Measurements from ENCODE around the gene ZNF254.
"Not testable (repeated sequence)": the region's sequence is repeated elsewhere in the genome, so short reads cannot be mapped to it uniquely, and the experiment has no call there.

The ZNF254 gene

GRCh38 chr19:24073807-24074206 is 13.2 kb upstream of the ZNF254 start:
- no peak for DNase-seq

GRCh38 chr19:24074720-24075454 is 12.1 kb upstream of the ZNF254 start:
- DNase-seq: no peak

GRCh38 chr19:24075530-24075929 is 11.5 kb upstream of the ZNF254 start:
- not testable (repeated sequence) for DNase-seq

- no peak for DNase-seq
Observed at GRCh38 chr19:24078680-24079079, 8.3 kb upstream of the ZNF254 start.

- DNase-seq: no peak
Observed at GRCh38 chr19:24081056-24081455, 5.9 kb upstream of the ZNF254 start.

GRCh38 chr19:24098359-24098758 is 11.4 kb downstream of the ZNF254 start:
- no peak for DNase-seq

- no peak for DNase-seq
Observed at GRCh38 chr19:24099829-24100228, 12.8 kb downstream of the ZNF254 start.

- DNase-seq: not testable (repeated sequence)
Observed at GRCh38 chr19:24100597-24100996, 13.6 kb downstream of the ZNF254 start.

- no peak for DNase-seq
Observed at GRCh38 chr19:24101459-24102115, 14.6 kb downstream of the ZNF254 start.

- DNase-seq: no peak
Observed at GRCh38 chr19:24127601-24128000, 40.6 kb downstream of the ZNF254 start.

GRCh38 chr19:24140099-24140498 is 53.1 kb downstream of the ZNF254 start:
- DNase-seq: no peak

- DNase-seq: no peak
Observed at GRCh38 chr19:24140591-24140990, 53.6 kb downstream of the ZNF254 start.

- no peak for DNase-seq
Observed at GRCh38 chr19:24141612-24142011, 54.6 kb downstream of the ZNF254 start.

- no peak for DNase-seq
Observed at GRCh38 chr19:24142771-24143170, 55.8 kb downstream of the ZNF254 start.

- peak; percentile 4 for DNase-seq
Observed at GRCh38 chr19:24159707-24160106, 72.7 kb downstream of the ZNF254 start.

- DNase-seq: no peak
Observed at GRCh38 chr19:24166055-24166454, 79.1 kb downstream of the ZNF254 start.

GRCh38 chr19:24173882-24174281 is 86.9 kb downstream of the ZNF254 start:
- no peak for DNase-seq

- no peak for DNase-seq
Observed at GRCh38 chr19:24177686-24178085, 90.7 kb downstream of the ZNF254 start.

GRCh38 chr19:24178207-24178606 is 91.2 kb downstream of the ZNF254 start:
- DNase-seq: no peak
